Cortex of kidney (tissue), 1 donor: ENCODE results near the gene CAMKMT.

Source experiments
- DNase-seq: peaks from one replicate; lab custom pipeline; 2025; lab: John Stamatoyannopoulos, UW

Gene CAMKMT

GRCh38 chr2:44801289-44801840, 439.6 kb downstream of the CAMKMT start:
- no peak for DNase-seq

GRCh38 chr2:44801841-44802776, 440.4 kb downstream of the CAMKMT start:
- DNase-seq, result no peak

GRCh38 chr2:44802777-44803424, 441.2 kb downstream of the CAMKMT start:
- DNase-seq, result no peak

GRCh38 chr2:44804406-44805265, 442.9 kb downstream of the CAMKMT start:
- no peak for DNase-seq

GRCh38 chr2:44805401-44806235, 443.9 kb downstream of the CAMKMT start:
- no peak for DNase-seq

GRCh38 chr2:44807201-44808025, 445.7 kb downstream of the CAMKMT start:
- DNase-seq, result no peak

- no peak for DNase-seq
Observed at GRCh38 chr2:44810892-44811530, 449.3 kb downstream of the CAMKMT start.

- DNase-seq, result no peak
Observed at GRCh38 chr2:44813165-44813564, 451.4 kb downstream of the CAMKMT start.

GRCh38 chr2:44813658-44814057, 451.9 kb downstream of the CAMKMT start:
- no peak for DNase-seq

GRCh38 chr2:44817256-44817655, 455.5 kb downstream of the CAMKMT start:
- no peak for DNase-seq

GRCh38 chr2:44817673-44818335, 456.1 kb downstream of the CAMKMT start:
- no peak for DNase-seq

GRCh38 chr2:44819061-44819460, 457.3 kb downstream of the CAMKMT start:
- no peak for DNase-seq

GRCh38 chr2:44821500-44821899, 459.8 kb downstream of the CAMKMT start:
- no peak for DNase-seq

- DNase-seq, result no peak
Observed at GRCh38 chr2:44822174-44822573, 460.4 kb downstream of the CAMKMT start.
